AG08396 (cell line): Measurements from ENCODE around the gene AGXT2.
A peak's percentile ranks its signal among the peaks of the same experiment; 100 is the strongest.

Experiments
- DNase-seq: peaks from one replicate; pipeline ENCODE4 v3.0.0; 2012; ENCODE audit warnings: low spot score, mixed read lengths

Gene AGXT2, protein sequence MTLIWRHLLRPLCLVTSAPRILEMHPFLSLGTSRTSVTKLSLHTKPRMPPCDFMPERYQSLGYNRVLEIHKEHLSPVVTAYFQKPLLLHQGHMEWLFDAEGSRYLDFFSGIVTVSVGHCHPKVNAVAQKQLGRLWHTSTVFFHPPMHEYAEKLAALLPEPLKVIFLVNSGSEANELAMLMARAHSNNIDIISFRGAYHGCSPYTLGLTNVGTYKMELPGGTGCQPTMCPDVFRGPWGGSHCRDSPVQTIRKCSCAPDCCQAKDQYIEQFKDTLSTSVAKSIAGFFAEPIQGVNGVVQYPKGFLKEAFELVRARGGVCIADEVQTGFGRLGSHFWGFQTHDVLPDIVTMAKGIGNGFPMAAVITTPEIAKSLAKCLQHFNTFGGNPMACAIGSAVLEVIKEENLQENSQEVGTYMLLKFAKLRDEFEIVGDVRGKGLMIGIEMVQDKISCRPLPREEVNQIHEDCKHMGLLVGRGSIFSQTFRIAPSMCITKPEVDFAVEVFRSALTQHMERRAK

DNA sequence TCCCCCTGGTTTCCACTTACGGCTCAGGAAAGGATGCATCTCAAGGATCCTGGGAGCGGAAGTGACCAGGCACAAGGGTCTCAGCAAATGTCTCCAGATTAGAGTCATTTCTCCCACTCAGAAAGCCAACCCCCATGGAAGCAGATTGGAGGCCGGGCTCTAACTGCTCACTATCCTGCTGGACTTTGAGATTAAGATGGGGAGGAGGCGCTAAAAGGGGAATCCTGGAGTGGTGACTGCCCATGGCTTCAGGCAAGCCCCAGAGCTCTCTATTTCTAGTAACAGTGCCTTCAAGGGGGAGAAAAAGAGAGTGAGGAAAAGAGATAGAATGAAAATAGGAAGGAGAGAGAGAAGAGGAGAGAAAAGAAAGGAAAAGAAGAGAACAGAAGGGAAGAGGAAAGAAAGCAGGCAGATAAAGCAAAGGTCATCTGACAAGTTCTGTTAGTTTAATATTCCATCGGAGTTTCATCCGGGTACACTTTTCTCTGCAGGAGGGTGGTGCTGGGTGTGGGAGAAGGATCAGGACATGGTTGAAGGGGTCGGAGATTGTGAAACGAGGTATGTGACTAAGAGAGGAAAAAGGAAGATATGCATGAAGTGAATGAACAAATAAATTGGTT, at the start of gene AGXT2:
TSS of gene AGXT2 (minus strand) at position 165 of the 620 bp plus-strand sequence. CDS start at position 108, 57 bp downstream.
- DNase-seq = no peak

DNA sequence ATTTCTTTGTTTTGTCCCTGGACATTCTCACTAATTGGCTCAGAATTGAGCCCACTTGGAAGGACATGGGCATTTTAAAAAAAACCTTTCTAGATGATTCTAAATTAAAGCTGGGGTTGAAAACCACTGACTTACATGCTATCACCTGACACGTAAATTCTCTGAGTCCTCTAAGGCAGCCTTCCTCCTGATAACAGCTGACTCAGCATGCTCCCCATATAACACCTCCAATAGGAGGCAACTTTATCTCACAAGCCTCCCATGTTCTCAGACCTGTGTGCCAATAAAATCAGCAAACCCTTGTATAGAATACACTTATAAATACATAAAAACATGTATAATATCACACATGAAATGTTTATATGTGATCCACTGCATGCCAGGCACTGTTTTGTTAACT, 49.2 kb upstream of the AGXT2 start:
- no peak for DNase-seq

DNA sequence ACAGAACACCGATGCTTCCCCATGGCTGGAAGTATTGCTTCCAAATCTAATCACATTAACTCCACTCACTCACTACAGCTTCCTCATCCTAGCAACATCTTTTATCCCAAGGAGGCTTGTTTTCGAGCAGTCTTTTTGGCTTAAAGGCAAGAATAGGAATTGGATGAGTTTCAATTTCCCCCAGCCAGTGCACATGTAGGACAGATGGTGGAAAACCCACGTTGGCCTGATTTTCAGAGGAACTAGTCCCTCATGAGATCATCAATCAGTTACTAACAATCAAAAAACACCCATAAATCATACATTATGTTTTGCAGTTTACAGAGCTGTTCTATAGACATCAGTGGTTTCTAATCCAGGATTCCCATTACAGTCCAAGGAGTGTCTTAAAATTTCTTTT, 48.5 kb upstream of the AGXT2 start:
- no peak for DNase-seq

DNA sequence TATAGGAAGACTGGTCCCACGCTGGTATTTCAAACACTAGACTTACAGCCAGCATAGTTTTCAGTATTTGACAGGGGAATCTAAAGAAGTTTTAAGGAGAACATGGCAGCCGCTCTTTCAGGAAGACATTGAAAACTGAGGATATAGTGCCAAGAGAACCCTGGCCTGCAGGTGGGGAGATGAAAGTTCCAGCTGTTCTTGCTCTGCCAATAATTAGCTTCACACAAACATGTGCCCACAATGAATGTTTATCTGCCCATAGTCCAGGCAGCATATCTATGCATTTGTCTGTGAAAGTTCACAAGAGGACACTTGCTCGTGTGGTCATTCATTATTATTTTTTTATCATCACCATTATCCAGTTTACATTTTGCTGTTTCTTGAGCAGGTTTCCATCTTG, 47.6 kb upstream of the AGXT2 start:
- DNase-seq = no peak

DNA sequence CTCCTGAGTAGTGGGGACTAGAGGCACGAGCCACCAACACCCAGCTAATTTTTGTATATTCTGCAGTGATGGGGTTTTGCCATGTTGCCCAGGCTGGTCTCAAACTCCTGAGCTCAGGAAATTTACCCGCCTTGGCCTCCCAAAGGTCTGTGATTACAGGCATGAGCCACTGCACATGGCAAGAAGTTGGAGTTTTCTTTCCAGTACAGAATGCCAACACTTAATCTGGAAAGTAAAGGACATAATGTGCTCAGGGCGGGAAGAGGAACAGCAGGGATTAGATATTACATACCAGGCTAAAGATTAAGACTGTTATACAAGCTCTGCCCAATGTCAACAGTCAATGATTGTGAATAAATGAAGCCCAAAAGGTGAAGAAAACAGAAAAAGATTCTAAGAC, 47.2 kb upstream of the AGXT2 start:
- no peak for DNase-seq

DNA sequence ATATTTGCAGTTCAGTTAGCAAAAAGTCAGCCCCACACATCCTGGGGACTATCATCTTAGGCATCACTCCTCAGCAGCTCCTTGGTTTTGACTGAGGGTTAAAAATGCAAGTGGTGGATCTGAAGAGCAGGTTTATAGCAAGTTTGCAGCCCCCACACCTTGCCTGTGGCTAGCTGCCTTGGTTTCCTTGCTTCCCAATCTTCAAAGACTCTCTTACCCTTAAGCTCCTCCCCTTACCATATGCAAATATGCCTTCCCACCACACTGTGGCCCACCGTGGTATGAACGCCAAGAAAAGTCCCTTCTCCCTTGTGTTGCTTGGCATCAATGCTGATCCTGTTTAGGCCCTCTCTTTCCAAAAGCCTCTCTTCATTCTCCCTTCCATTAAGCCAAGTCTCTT, 45.0 kb upstream of the AGXT2 start:
- no peak for DNase-seq

DNA sequence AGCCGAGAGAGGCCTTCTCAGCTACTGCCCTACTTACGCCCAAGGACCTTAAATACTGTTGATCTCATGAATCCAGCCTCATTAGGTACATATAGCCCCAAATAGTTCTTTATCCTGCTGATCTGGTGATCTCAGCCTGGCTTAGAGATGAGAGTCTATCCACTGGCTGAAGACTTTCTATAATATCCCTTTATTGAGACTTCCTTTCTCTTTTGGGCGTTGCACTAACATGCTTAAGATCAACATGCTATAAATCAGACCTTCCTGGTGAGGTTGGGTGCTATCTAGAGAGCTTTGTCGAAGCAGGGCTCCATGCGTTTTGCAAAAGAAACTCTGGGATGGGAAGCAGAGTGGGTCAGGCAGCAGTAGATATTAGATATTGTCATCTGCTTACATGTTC, 44.0 kb upstream of the AGXT2 start:
- DNase-seq = no peak

DNA sequence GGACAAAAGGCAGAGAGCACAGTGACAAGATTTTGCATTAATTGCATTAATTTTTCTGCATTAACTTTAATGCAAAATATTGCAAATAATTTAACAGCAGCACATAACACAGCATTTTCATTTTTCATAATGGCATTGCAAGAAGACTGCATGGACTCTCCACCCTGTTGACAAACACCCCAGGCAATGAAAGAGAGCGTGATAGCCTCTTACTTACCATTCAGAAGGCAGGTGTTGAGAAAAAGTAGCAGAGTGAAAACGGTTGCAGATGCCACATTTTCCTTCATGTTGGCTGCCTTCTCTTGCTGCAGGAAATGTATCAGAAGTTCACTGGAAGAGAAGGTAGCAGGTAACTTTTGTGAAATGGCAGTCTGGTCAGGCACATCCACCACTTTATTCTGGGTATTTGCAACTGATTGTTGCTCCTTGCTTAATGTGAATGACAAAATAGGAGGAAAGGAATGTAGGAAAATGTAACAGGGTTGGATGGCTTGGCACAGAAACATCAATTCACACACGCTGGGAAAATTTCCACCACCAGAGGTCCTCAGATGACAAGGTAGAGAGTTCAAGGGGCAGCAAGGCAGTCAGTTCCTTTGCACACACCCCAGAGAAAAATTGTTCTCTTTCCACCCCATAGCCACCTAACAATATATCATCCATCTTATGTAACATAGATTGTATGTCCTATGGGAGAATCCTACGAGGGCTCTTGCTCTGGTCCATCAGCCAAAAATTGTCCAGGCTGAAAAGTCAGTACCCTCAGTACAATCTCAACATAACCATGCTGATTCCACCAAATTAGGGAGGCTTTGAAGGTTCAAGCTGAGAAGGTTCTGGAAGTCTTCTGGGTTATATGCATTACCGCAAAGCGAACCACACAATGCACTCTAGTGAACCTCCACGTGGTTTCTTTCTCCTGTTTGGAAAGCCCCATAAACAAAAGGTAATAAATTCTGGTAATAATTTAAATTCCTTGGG, 41.9 kb upstream of the AGXT2 start:
- peak; percentile 69 for DNase-seq

DNA sequence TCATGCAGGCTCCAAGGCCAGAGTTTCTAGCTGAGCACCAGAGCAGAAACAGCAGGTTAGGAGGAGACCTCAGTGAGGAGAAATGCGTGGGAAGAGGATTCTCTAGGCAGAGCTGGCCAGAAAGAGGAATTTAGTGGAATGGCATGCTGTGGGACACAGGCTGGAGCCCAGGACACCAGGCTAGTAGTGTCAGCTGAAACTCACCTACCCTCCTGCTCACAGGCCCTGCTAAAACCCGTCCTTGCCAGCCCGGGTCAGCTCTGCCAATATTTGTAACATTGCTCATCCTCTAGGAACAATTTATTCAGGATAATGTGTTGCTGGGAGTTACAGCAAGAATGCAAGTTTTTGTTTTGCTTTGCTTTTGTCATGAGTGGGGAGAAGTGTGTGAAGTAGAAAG, 40.2 kb upstream of the AGXT2 start:
- peak; percentile 25 for DNase-seq

DNA sequence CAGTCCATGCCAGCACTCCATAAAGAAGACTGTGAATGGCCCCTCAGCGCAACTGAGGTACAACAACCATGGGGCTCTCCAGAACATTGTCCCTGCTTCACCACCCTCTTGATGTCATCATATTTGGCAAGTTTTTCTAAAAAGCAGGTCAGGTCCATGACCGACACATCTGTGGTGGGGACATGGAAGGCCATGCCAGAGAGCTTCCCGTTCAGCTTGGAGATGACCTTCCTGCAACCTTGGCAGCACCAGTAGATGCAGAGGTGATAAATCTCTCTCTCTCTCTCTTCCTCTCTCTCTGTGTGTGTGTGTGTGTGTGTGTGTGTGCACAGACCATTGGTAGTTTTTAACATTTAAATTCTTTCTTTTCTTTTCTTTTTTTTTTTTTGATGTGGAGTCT, 35.4 kb upstream of the AGXT2 start:
- no peak for DNase-seq

DNA sequence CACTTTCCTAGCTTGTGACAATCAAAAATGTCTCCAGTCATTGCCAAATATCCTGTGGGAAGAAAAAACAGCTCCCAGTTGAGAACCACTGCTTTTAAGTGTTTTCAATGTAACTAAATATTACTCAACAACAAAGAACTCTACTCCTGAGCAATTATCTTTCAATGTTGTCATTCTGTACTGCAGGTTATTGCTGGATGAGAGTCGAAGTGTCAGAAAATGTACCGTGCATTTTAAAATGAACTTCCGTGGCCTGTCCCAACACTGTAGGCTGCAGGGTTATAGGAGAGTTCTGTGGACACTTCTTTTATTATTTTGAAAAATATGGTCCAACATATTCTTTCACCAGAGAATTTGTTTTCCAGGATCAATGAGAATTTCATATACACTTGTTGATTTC, 34.8 kb upstream of the AGXT2 start:
- no peak for DNase-seq

DNA sequence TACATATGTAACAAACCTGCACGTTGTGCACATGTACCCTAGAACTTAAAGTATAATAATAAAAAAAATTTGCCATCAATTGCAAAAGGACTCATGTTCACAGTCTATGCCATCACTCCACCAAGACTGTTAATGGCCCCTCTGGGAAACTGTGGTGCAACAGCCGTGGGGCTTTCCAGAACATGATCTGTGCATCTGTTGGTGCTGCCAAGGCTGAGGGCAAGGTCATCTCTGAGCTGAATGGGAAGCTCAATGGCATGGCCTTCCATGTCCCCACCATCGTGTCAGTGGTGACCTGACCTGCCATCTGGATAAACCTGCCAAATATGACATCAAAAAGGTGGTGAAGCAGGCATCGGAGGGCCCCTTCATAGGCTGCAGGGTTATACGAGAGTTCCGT, 33.4 kb upstream of the AGXT2 start:
- no peak for DNase-seq

DNA sequence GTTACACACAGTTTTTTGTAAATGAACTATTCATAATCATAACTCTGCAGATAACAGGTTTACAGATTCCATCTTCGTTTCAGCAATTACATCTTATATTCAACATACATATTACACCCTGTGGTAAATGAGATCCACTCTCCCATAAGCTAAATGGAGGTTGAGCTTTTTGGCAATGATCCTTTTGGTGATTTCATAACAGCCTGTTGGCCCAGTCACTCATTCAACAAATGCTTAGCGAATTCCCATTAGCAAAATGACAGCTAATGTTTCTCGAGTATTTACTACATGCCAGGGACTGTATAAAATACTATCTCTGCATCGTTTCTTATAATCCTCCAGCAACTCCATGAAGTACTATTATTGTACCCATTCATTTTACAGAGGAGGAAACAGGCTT, 25.4 kb upstream of the AGXT2 start:
- DNase-seq = no peak

DNA sequence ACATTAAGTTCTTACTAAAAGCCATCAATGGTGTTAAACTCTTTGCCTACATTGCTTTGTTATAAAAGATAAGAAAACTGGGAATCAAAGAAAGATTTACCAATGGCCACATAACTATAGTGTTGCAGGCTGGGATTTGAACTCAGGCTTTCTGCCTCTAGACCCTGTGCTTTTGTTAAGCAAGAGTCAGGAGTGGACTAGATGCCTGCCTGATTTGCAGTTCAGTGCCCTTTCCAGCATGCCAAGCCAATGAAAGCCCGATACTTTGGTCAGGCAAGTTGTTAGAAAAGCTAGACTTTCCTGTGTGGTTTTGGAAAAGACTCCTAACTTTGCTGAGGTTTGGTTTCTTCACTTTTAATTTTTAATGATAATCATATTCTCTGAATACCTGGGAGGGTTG, 21.4 kb upstream of the AGXT2 start:
- DNase-seq = no peak

DNA sequence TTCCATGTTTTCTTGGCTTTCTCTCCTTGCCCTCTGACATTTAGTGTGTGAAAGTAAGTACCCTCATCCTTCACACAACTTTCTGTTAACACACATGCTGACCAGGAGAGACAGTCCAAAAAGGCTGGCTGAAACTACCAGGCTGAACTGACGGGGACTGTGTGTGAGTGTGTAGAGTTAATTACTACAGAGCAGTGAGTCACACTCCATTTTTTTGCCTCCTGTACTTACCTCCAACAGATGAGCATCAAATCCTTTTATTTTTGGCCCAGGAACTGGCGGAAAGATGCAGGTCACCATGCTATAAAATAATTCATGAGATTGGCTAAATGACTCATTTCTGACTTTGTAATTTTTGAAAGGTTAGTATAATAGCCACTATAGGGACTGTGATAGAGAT, 20.2 kb upstream of the AGXT2 start:
- no peak for DNase-seq

DNA sequence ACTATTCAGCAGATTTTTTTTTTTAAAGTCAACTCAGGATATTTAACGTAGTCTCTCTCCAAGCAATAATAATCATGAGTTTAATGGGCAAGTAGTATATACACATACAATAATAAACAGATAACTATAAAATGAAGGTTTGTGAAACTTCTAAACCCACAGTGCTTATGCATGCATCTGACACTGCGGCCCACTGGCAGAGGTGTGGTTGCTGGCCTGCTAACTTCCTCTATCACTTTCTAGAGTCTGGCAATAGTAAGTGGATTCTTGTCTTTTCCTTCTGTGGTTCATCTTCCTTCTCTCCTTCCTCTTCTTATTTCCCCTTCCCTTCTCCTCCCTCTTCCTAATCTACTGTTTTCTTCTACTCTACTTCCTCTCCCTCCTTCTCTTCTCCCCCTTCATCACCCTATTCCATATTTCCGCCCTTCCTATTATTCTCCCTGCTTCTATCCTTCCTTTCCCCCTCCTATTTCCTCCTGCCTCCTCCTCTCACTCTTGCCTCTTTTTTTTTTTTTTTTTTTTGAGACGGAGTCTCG, 18.6 kb upstream of the AGXT2 start:
- DNase-seq = no peak

DNA sequence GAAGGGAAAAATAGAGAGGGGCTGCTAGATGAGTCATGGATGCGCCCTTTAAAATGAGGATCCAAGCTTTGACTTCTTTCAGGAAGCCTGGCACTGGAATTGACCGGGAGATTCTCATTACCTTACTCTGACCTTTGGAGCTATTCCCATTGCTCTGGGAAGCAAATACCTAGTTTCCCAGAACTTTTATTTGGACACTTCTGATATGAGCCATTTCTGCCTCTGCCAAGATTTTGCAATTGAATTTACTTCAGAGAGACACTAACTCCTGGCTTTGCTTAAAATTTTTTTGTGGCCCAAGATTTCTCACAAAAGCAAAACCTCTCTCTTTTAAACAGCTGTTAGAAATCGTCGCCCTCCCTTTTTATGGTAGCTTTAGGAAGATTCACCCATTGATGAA, 15.7 kb upstream of the AGXT2 start:
- no peak for DNase-seq

DNA sequence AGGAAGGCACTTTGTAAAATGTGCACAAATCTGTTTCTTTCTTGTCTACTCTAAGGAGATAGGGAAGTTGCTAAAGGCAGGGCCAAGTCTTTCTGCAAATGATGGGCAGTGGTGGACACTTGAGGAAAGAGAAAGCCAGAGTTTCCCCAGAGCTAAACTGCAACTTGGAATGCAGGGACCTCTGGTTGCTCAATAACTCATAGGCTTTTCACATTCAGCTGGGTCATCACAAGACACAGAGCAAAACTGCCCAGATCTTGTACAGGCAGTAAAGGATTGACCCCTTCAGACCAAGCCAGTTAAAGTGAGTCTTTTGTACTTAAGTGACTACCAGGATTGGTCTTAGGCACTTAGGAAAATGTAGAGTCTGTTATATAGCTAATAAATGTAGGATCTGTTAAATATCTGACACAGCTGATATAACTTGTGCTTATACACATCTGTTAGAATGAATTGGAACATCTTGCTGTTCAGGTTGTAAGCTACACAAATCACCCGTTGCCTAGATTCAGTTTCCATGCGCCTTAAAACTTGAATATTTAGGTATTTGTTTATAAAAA, 13.5 kb upstream of the AGXT2 start:
- DNase-seq = peak; percentile 11

DNA sequence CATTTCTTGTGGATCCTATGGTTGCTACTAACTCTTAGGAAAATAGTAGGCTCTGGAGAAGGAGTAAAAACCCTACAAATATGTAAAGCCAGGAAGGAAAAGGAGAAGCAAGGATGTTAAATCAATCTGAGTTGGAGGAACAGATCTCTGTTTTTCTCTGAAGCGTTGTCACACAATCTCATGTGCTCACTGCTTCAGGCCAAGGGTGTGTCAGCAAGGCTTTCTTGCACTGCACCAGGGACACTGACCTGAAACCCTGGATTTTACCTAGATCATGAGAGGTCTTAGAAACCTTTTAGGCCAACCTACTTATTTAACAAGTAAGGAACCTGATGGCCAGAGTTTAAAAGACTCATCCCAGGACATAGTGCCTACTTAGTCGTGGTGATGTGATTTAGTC, 12.5 kb upstream of the AGXT2 start:
- DNase-seq = no peak

DNA sequence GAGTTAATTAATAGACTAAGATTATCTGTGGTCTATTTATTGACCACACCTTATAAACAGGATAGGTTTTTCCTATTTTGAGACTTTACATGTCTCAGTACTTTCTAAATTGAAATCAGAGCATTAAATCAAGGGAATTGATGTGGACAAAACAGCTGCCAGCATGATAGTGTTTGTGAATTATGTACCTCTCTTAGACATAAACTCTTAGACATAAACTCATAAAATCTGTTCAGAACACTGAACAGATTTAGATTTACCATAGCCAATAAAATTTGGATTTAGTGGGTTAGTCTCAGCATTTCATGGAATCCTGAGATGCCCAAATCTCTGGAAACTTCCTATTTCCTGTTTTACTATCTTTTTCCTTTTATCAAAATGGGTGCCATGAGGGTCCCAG, 11.5 kb upstream of the AGXT2 start:
- no peak for DNase-seq

DNA sequence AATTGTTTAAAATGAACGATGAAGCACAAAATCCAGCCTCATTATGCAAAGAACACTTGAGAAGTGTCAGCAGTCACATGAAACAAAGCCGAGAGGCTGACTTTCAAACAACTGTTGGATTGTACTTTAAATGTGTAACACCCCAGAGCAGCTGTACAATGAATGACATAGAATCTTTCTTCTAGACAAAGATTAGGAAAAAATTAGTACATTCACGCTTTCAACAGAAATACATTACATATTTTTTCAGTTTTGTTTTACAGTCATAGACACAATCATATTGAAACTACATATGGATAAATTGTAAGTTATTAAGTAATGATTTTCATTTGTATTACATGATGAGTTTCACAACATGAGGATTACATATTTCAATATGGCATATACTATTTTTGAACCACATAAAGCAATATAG, 10.6 kb upstream of the AGXT2 start:
- no peak for DNase-seq

DNA sequence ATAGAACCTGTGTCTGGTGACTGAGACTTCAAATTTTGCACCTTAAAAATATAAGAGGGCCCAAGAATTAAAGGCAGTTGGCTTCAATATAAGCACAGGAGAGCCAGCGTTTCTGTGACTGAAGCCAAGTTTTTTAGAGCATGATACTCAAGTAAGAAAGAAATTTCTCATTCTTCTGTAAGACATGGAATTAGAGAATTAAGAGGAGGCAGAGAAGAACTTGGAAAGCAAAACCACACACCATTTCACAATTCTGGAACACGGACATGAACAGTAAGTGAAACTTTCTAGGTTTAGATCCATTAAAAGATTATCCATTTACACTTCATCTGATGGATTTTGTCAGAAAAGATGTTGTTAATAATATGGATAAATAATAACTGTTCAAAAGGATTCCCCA, 8.9 kb upstream of the AGXT2 start:
- DNase-seq = no peak
